ENCODE results near the gene STAT6.

STAT6 gene

GRCh38 chr12:57145460-57146059, 34.4 kb upstream of the STAT6 start:
- DNase-seq (ENCODE audit: low spot score), result no peak

GRCh38 chr12:57143454-57143853, 32.3 kb upstream of the STAT6 start:
- no peak for DNase-seq (ENCODE audit: low spot score)

GRCh38 chr12:57142727-57143126, 31.6 kb upstream of the STAT6 start:
- DNase-seq (ENCODE audit: low spot score), result no peak

- DNase-seq (ENCODE audit: low spot score), result no peak
Measured at GRCh38 chr12:57142121-57142520, 31.0 kb upstream of the STAT6 start.

GRCh38 chr12:57141249-57141648, 30.1 kb upstream of the STAT6 start:
- no peak for DNase-seq (ENCODE audit: low spot score)

- DNase-seq (ENCODE audit: low spot score), result no peak
Measured at GRCh38 chr12:57139796-57140649, 28.9 kb upstream of the STAT6 start.

GRCh38 chr12:57138526-57139272, 27.5 kb upstream of the STAT6 start:
- DNase-seq (ENCODE audit: low spot score), result no peak

GRCh38 chr12:57135527-57136326, 24.6 kb upstream of the STAT6 start:
- DNase-seq (ENCODE audit: low spot score), result peak; percentile 88

GRCh38 chr12:57134949-57135348, 23.8 kb upstream of the STAT6 start:
- no peak for DNase-seq (ENCODE audit: low spot score)

GRCh38 chr12:57133916-57134315, 22.8 kb upstream of the STAT6 start:
- no peak for DNase-seq (ENCODE audit: low spot score)

- no peak for DNase-seq (ENCODE audit: low spot score)
Measured at GRCh38 chr12:57133013-57133569, 21.9 kb upstream of the STAT6 start.

- no peak for DNase-seq (ENCODE audit: low spot score)
Measured at GRCh38 chr12:57131896-57132744, 21.0 kb upstream of the STAT6 start.

GRCh38 chr12:57130941-57131340, 19.8 kb upstream of the STAT6 start:
- no peak for DNase-seq (ENCODE audit: low spot score)

GRCh38 chr12:57129889-57130288, 18.7 kb upstream of the STAT6 start:
- no peak for DNase-seq (ENCODE audit: low spot score)

GRCh38 chr12:57129321-57129842, 18.2 kb upstream of the STAT6 start:
- DNase-seq (ENCODE audit: low spot score), result no peak

GRCh38 chr12:57128519-57129247, 17.5 kb upstream of the STAT6 start:
- DNase-seq (ENCODE audit: low spot score), result no peak

- peak; percentile 89 for DNase-seq (ENCODE audit: low spot score)
Measured at GRCh38 chr12:57127726-57128518, 16.8 kb upstream of the STAT6 start, which contains the start of gene LRP1. TSS of gene LRP1 (plus strand) at chr12:57128483. CDS start at chr12:57128965, 482 bp downstream.

- no peak for DNase-seq (ENCODE audit: low spot score)
Measured at GRCh38 chr12:57127101-57127725, 16.1 kb upstream of the STAT6 start.
